Stimulated activated memory B cell treated with anti-CD40 and anti-IgM and Interleukin-4, amounts not matched to agents 10 μg/mL and 1 μg/mL and 100 μg/mL, for 72 hours (primary cell): ENCODE data around the gene TRPM2.
A peak's percentile ranks its signal among the peaks of the same experiment; 100 is the strongest.

Experiments
- ATAC-seq: fragments of 150-1000 bp; cut with Tn5 transposase; 2 replicates; pipeline ENCODE4 v1.10.0; 2021
- H3K27ac Mint-ChIP-seq: one replicate; pipeline ENCODE4 v1.8.0; 2022; ENCODE audit warnings: mild to moderate bottlenecking, mixed read lengths
- H3K27me3 Mint-ChIP-seq: one replicate; pipeline ENCODE4 v1.8.0; 2022; ENCODE audit warnings: mixed read lengths
- H3K36me3 Mint-ChIP-seq: one replicate; pipeline ENCODE4 v1.8.0; 2022; ENCODE audit warnings: mixed read lengths
- H3K4me1 Mint-ChIP-seq: one replicate; pipeline ENCODE4 v1.8.0; 2022; ENCODE audit warnings: mixed read lengths
- H3K4me3 Mint-ChIP-seq: one replicate; pipeline ENCODE4 v1.8.0; 2022; ENCODE audit warnings: mild to moderate bottlenecking, moderate library complexity, mixed read lengths
- H3K9me3 Mint-ChIP-seq: one replicate; pipeline ENCODE4 v1.8.0; 2022; ENCODE audit warnings: mixed read lengths

Gene TRPM2

GRCh38 chr21:44353191-44353970 is at the start of gene TRPM2:
TRPM2 (plus strand) TSS chr21:44353621; CDS start chr21:44353701, 80 bp downstream.
- Mint-ChIP-seq H3K27me3 (peaks cover 16% of the 10 kb centered on the region), H3K27ac (peak within 1 kb of the TSS; percentile 76), H3K4me1 (peaks cover 45% of the 10 kb centered on the region), H3K4me3 (peak within 1 kb of the TSS; percentile 64), H3K36me3 (peaks cover 4% of the 10 kb centered on the region), H3K9me3 (no peaks in the 10 kb centered on the region)
- ATAC-seq: peak; percentile 48

GRCh38 chr21:44304011-44304616 is 49.3 kb upstream of the TRPM2 start:
- peaks cover 16% of the 10 kb centered on the region for H3K36me3 Mint-ChIP-seq
- H3K4me1 Mint-ChIP-seq: peaks cover 61% of the 10 kb centered on the region
- H3K9me3 Mint-ChIP-seq: no peaks in the 10 kb centered on the region
- no peak overlapping the region for H3K27ac Mint-ChIP-seq
- no peak overlapping the region for H3K4me3 Mint-ChIP-seq
- H3K27me3 Mint-ChIP-seq: no peaks in the 10 kb centered on the region
- no peak for ATAC-seq

GRCh38 chr21:44304877-44305293 is 48.5 kb upstream of the TRPM2 start:
- ATAC-seq: no peak

GRCh38 chr21:44305691-44306090 is 47.7 kb upstream of the TRPM2 start:
- no peak overlapping the region for H3K4me3 Mint-ChIP-seq
- no peak overlapping the region for H3K27ac Mint-ChIP-seq
- H3K36me3 Mint-ChIP-seq: peaks cover 17% of the 10 kb centered on the region
- no peak for ATAC-seq
- H3K27me3 Mint-ChIP-seq: no peaks in the 10 kb centered on the region
- H3K4me1 Mint-ChIP-seq: peaks cover 55% of the 10 kb centered on the region
- H3K9me3 Mint-ChIP-seq: no peaks in the 10 kb centered on the region

More at GRCh38 chr21:44304877-44305293, 48.5 kb upstream of the TRPM2 start:
- Mint-ChIP-seq H3K4me3 (no peak overlapping the region), H3K9me3 (no peaks in the 10 kb centered on the region), H3K4me1 (peaks cover 57% of the 10 kb centered on the region), H3K27me3 (no peaks in the 10 kb centered on the region), H3K36me3 (peaks cover 16% of the 10 kb centered on the region), H3K27ac (peak overlapping the region; percentile 0)

GRCh38 chr21:44306936-44307704 is 46.3 kb upstream of the TRPM2 start:
- peaks cover 29% of the 10 kb centered on the region for H3K36me3 Mint-ChIP-seq
- no peaks in the 10 kb centered on the region for H3K27me3 Mint-ChIP-seq
- H3K27ac Mint-ChIP-seq: no peak overlapping the region
- no peak for ATAC-seq
- peaks cover 40% of the 10 kb centered on the region for H3K4me1 Mint-ChIP-seq
- H3K9me3 Mint-ChIP-seq: no peaks in the 10 kb centered on the region
- H3K4me3 Mint-ChIP-seq: no peak overlapping the region

- H3K36me3 Mint-ChIP-seq: peaks cover 40% of the 10 kb centered on the region
- no peak overlapping the region for H3K27ac Mint-ChIP-seq
- H3K4me3 Mint-ChIP-seq: no peak overlapping the region
- H3K27me3 Mint-ChIP-seq: no peaks in the 10 kb centered on the region
- no peaks in the 10 kb centered on the region for H3K9me3 Mint-ChIP-seq
- ATAC-seq: no peak
- peaks cover 12% of the 10 kb centered on the region for H3K4me1 Mint-ChIP-seq
Measured at GRCh38 chr21:44310628-44311507, 42.6 kb upstream of the TRPM2 start.

- peaks cover 47% of the 10 kb centered on the region for H3K36me3 Mint-ChIP-seq
- H3K4me1 Mint-ChIP-seq: peaks cover 12% of the 10 kb centered on the region
- H3K27me3 Mint-ChIP-seq: no peaks in the 10 kb centered on the region
- H3K9me3 Mint-ChIP-seq: no peaks in the 10 kb centered on the region
- ATAC-seq: no peak
- H3K27ac Mint-ChIP-seq: no peak overlapping the region
- H3K4me3 Mint-ChIP-seq: no peak overlapping the region
Measured at GRCh38 chr21:44312089-44312488, 41.3 kb upstream of the TRPM2 start.

GRCh38 chr21:44312716-44313115 is 40.7 kb upstream of the TRPM2 start:
- H3K4me3 Mint-ChIP-seq: no peak overlapping the region
- H3K27ac Mint-ChIP-seq: no peak overlapping the region
- no peak for ATAC-seq
- H3K36me3 Mint-ChIP-seq: peaks cover 42% of the 10 kb centered on the region
- no peaks in the 10 kb centered on the region for H3K27me3 Mint-ChIP-seq
- no peaks in the 10 kb centered on the region for H3K9me3 Mint-ChIP-seq
- H3K4me1 Mint-ChIP-seq: peaks cover 6% of the 10 kb centered on the region

GRCh38 chr21:44313451-44313850 is 40.0 kb upstream of the TRPM2 start:
- H3K27me3 Mint-ChIP-seq: no peaks in the 10 kb centered on the region
- H3K36me3 Mint-ChIP-seq: peaks cover 41% of the 10 kb centered on the region
- no peaks in the 10 kb centered on the region for H3K9me3 Mint-ChIP-seq
- no peak for ATAC-seq
- no peak overlapping the region for H3K27ac Mint-ChIP-seq
- no peaks in the 10 kb centered on the region for H3K4me1 Mint-ChIP-seq
- H3K4me3 Mint-ChIP-seq: no peak overlapping the region

- Mint-ChIP-seq H3K27me3 (no peaks in the 10 kb centered on the region), H3K36me3 (peaks cover 46% of the 10 kb centered on the region), H3K9me3 (no peaks in the 10 kb centered on the region), H3K4me3 (no peak overlapping the region), H3K27ac (no peak overlapping the region), H3K4me1 (no peaks in the 10 kb centered on the region)
- ATAC-seq: no peak
Measured at GRCh38 chr21:44314128-44314527, 39.3 kb upstream of the TRPM2 start.

- no peak overlapping the region for H3K4me3 Mint-ChIP-seq
- H3K4me1 Mint-ChIP-seq: no peaks in the 10 kb centered on the region
- no peak overlapping the region for H3K27ac Mint-ChIP-seq
- ATAC-seq: no peak
- no peaks in the 10 kb centered on the region for H3K27me3 Mint-ChIP-seq
- peaks cover 50% of the 10 kb centered on the region for H3K36me3 Mint-ChIP-seq
- no peaks in the 10 kb centered on the region for H3K9me3 Mint-ChIP-seq
Measured at GRCh38 chr21:44314561-44314960, 38.9 kb upstream of the TRPM2 start.

GRCh38 chr21:44315691-44316203 is 37.7 kb upstream of the TRPM2 start:
- Mint-ChIP-seq H3K9me3 (no peaks in the 10 kb centered on the region), H3K36me3 (peaks cover 50% of the 10 kb centered on the region), H3K27me3 (no peaks in the 10 kb centered on the region), H3K27ac (no peak overlapping the region), H3K4me3 (no peak overlapping the region), H3K4me1 (no peaks in the 10 kb centered on the region)
- no peak for ATAC-seq

GRCh38 chr21:44316277-44316900 is 37.0 kb upstream of the TRPM2 start:
- Mint-ChIP-seq H3K27ac (no peak overlapping the region), H3K4me1 (no peaks in the 10 kb centered on the region)

GRCh38 chr21:44317241-44317782 is 36.1 kb upstream of the TRPM2 start:
- Mint-ChIP-seq H3K4me3 (no peak overlapping the region), H3K4me1 (no peaks in the 10 kb centered on the region), H3K9me3 (no peaks in the 10 kb centered on the region), H3K27ac (no peak overlapping the region), H3K27me3 (no peaks in the 10 kb centered on the region), H3K36me3 (peaks cover 42% of the 10 kb centered on the region)
- no peak for ATAC-seq

More at GRCh38 chr21:44316277-44316900, 37.0 kb upstream of the TRPM2 start:
- H3K36me3 Mint-ChIP-seq: peaks cover 45% of the 10 kb centered on the region
- no peaks in the 10 kb centered on the region for H3K27me3 Mint-ChIP-seq
- H3K4me3 Mint-ChIP-seq: no peak overlapping the region
- H3K9me3 Mint-ChIP-seq: no peaks in the 10 kb centered on the region
- ATAC-seq: no peak
